Adrenal gland (tissue), 12 donors: Measurements from ENCODE around the gene RIC3. TPM values are rescaled to one million over a fixed set of nuclear protein-coding genes. Genes with fewer than 3 reads are reported as not detected.

Experiments
- DNase-seq, 7 donors: peaks; one replicate each; pipeline ENCODE4 v3.0.0-alpha.2; 2019 to 2020
- H3K27ac ChIP-seq, 5 donors: fragments of 200-600 bp; sonication (generic) in 4 of 5; 1 replicate in 3 of 5; 2 replicates in 2 of 5; pipeline versions ENCODE4 v1.5.1 to v1.8.0; 2016 to 2020; ENCODE audit warnings: mild to moderate bottlenecking in 1 of 5
- H3K27me3 ChIP-seq: fragments of 200-600 bp; 2 replicates; pipeline ENCODE4 v1.8.0; 2021
- H3K36me3 ChIP-seq, 2 donors: fragments of 200-600 bp; replicated peaks in 1 of 2; 1 replicate in 1 of 2; 2 replicates in 1 of 2; pipeline versions ENCODE4 v1.5.1 to v1.8.0; 2018 to 2022
- H3K4me1 ChIP-seq, 2 donors: fragments of 200-600 bp; replicated peaks in 1 of 2; 1 replicate in 1 of 2; 2 replicates in 1 of 2; pipeline versions ENCODE4 v1.5.1 to v1.8.0; 2018 to 2021
- H3K4me3 ChIP-seq, 4 donors: fragments of 200-600 bp; sonication (generic) in 3 of 4; one replicate each; pipeline ENCODE4 v1.5.1; 2016 to 2018
- H3K9me3 ChIP-seq, 3 donors: fragments of 200-600 bp; sonication (generic) in 1 of 3; replicated peaks in 1 of 3; 1 replicate in 2 of 3; 2 replicates in 1 of 3; pipeline versions ENCODE4 v1.5.1 to v1.8.0; 2016 to 2021
- CTCF ChIP-seq, 6 experiments: fragments of 450-650 bp in 4 of 6; fragments of 200-600 bp in 2 of 6; sonication (generic) in 1 of 6; IDR thresholded peaks; 1 replicate in 5 of 6; 2 replicates in 1 of 6; pipeline versions ENCODE4 v1.5.1 to v1.8.0; 2016 to 2021; ENCODE audit warnings: antibody characterized with exemption in 6 of 6, mild to moderate bottlenecking in 2 of 6, moderate library complexity in 1 of 6
- POLR2A ChIP-seq, 2 donors: fragments of 450-650 bp; IDR thresholded peaks; one replicate each; pipeline ENCODE4 v1.6.1; 2017; ENCODE audit warnings: antibody characterized with exemption in 2 of 2, mild to moderate bottlenecking in 2 of 2, moderate library complexity in 1 of 2
- WGBS, 4 donors: extraction: QIAGEN DNeasy Blood & Tissue Kit in 2 of 4; methylation state at CpG; one replicate each; pipeline versions ENCODE4 v1.1.5 to v1.1.7; 2013 to 2017; 5-methylcytosine and 5-hydroxymethylcytosine counted together
- intact Hi-C, 2 donors: fragments of 100-400 bp; cut with DNase I; formaldehyde crosslinking; loops; one replicate each; pipeline versions ENCODE4 v1.14.1 to v1.15.0; 2022 to 2023
- polyA plus RNA-seq, 3 donors: library from polyadenylated mRNA; stranded (reverse); fragments of 200-250 nt in 2 of 3; fragments of 350-450 nt in 1 of 3; fragmentation: Illumina TruSeq in 1 of 3; extraction: RNeasy Lipid Tissue Mini Kit (QIAGEN cat#74804) in 1 of 3; gene quantifications; one replicate each; pipeline ENCODE4 v1.2.3, GENCODE V29; 2013 to 2014
- total RNA-seq, 9 donors: library from RNA; depleted of rRNA in 4 of 9; stranded (reverse); fragments of >200 nt in 4 of 9; fragments of 120-200 nt in 1 of 9; fragmentation: NEBNext Ultra II Directional in 1 of 9; extraction: Animal tissue kit (Norgen Biotek cat#: 25700) in 1 of 9; gene quantifications; one replicate each; pipeline versions ENCODE4 v1.1.0 to v1.2.4, GENCODE V29; 2013 to 2023
- donor health status: healthy with polysubstance abuse.
- donor health status: Bipolar disorder and iron deficiency.
- donor health status: DM: yes; HTN: yes; CAD: no.
- donor health status: DM: no; HTN: no; CAD: no.
- donor health status: DM: no; HTN: no; CAD: no.
- donor health status: DM: yes; HTN: yes; CAD: no.

Gene RIC3
- total and polyA plus RNA-seq, 12 donors, result 11.0 to 45.5 (median 29.4) TPM

GRCh38 chr11:8196749-8197148 is 27.9 kb upstream of the RIC3 start:
- Histone ChIP-seq H3K36me3 (no peaks in the 10 kb centered on the region), H3K4me1 (no peaks in the 10 kb centered on the region), H3K27ac (no peak overlapping the region), H3K9me3 (no peaks in the 10 kb centered on the region), H3K4me3 (no peak overlapping the region), H3K27me3 (no peaks in the 10 kb centered on the region)
- DNase-seq, result peak in 1 of 7 donors; percentile 19
- TF ChIP-seq POLR2A (IDR thresholded peaks at IDR 0.05), result no peak
- no peak for TF ChIP-seq CTCF (IDR thresholded peaks at IDR 0.05)
- intact Hi-C loops, result no loop called here

- TF ChIP-seq POLR2A (IDR thresholded peaks at IDR 0.05) (no peak), CTCF (IDR thresholded peaks at IDR 0.05) (no peak)
- H3K36me3 ChIP-seq, result no peaks in the 10 kb centered on the region
- H3K27me3 ChIP-seq, result no peaks in the 10 kb centered on the region
- H3K9me3 ChIP-seq, result no peaks in the 10 kb centered on the region
- whole genome bisulfite sequencing, 4 donors, result 56 to 79% (median 66%) methylated on average over 4 of the region's 4 CpGs
- no peak for DNase-seq
- H3K4me1 ChIP-seq, result no peaks in the 10 kb centered on the region
- no peak overlapping the region for H3K27ac ChIP-seq
- H3K4me3 ChIP-seq, result no peak overlapping the region
- intact Hi-C loops, result no loop called here
These were observed 26.1 kb upstream of the RIC3 start for GRCh38 chr11:8194956-8195355.

- 32 to 53% (median 40%) methylated on average over 4 to 5 of the region's 5 CpGs; no CpG with 5 or more reads in 1 of the 4 donors for WGBS, 4 donors
- TF ChIP-seq CTCF (IDR thresholded peaks at IDR 0.05) (peak in 1 of 6 experiments; percentile 11), POLR2A (IDR thresholded peaks at IDR 0.05) (no peak)
- Histone ChIP-seq H3K4me3 (no peak overlapping the region), H3K36me3 (no peaks in the 10 kb centered on the region), H3K27me3 (no peaks in the 10 kb centered on the region), H3K9me3 (no peaks in the 10 kb centered on the region), H3K4me1 (no peaks in the 10 kb centered on the region), H3K27ac (no peak overlapping the region)
- intact Hi-C loops, result no loop called here
- DNase-seq, result no peak
These were observed 24.0 kb upstream of the RIC3 start for GRCh38 chr11:8192896-8193209.

- Histone ChIP-seq H3K4me1 (no peaks in the 10 kb centered on the region), H3K4me3 (no peak overlapping the region), H3K36me3 (no peaks in the 10 kb centered on the region), H3K9me3 (no peaks in the 10 kb centered on the region), H3K27ac (no peak overlapping the region), H3K27me3 (peaks cover 2% of the 10 kb centered on the region)
- peak; percentile 69 to 91 (median 79) for DNase-seq
- 65 to 68% (median 67%) methylated on average over 16 to 19 of the region's 19 CpGs for WGBS, 4 donors
- peak; percentile 68 to 86 (median 78) for TF ChIP-seq CTCF (IDR thresholded peaks at IDR 0.05)
- TF ChIP-seq POLR2A (IDR thresholded peaks at IDR 0.05), result no peak
- intact Hi-C loops, result no loop called here
These were observed 23.4 kb upstream of the RIC3 start for GRCh38 chr11:8192016-8192895.
